Esophagus muscularis mucosa (tissue), 4 donors: ENCODE data around the gene PLCB3. TPM values are rescaled to one million over a fixed set of nuclear protein-coding genes. Genes with fewer than 3 reads are reported as not detected.
"Not testable (repeated sequence)": the region's sequence is repeated elsewhere in the genome, so short reads cannot be mapped to it uniquely, and the experiment has no call there.

Source experiments
- DNase-seq: peaks from one replicate; pipeline ENCODE4 v3.0.0-alpha.2; 2017; ENCODE audit errors: extremely low spot score
- H3K27ac ChIP-seq, 4 donors: fragments of 200-600 bp; sonication (generic); replicated peaks in 1 of 4; 1 replicate in 3 of 4; 2 replicates in 1 of 4; pipeline ENCODE4 v1.5.1; 2016 to 2019; ENCODE audit warnings: mild to moderate bottlenecking in 1 of 4
- H3K27me3 ChIP-seq, 4 donors: fragments of 200-600 bp; sonication (generic); one replicate each; pipeline versions ENCODE4 v1.5.1 to v1.6.0; 2016 to 2019
- H3K36me3 ChIP-seq, 4 donors: fragments of 200-600 bp; sonication (generic); one replicate each; pipeline ENCODE4 v1.5.1; 2016 to 2019
- H3K4me1 ChIP-seq, 4 donors: fragments of 200-600 bp; sonication (generic); one replicate each; pipeline ENCODE4 v1.5.1; 2016 to 2019
- H3K4me3 ChIP-seq, 4 donors: fragments of 200-600 bp; sonication (generic); 1 replicate in 2 of 4; 2 replicates in 2 of 4; pipeline ENCODE4 v1.5.1; 2016 to 2019; ENCODE audit warnings: mild to moderate bottlenecking in 4 of 4, moderate library complexity in 1 of 4
- H3K9me3 ChIP-seq, 4 donors: fragments of 200-600 bp; sonication (generic); 1 replicate in 3 of 4; 2 replicates in 1 of 4; pipeline ENCODE4 v1.5.1; 2016 to 2019
- CTCF ChIP-seq, 3 experiments: fragments of 200-600 bp in 2 of 3; fragments of 450-650 bp in 1 of 3; sonication (generic) in 2 of 3; IDR thresholded peaks; one replicate each; pipeline ENCODE4 v1.5.1; 2017 to 2019; ENCODE audit warnings: antibody characterized with exemption in 3 of 3, mild to moderate bottlenecking in 2 of 3, moderate library complexity in 1 of 3
- EP300 ChIP-seq: sonication (generic); formaldehyde crosslinking; IDR thresholded peaks from one replicate; pipeline ENCODE4 v1.6.1; 2017; ENCODE audit warnings: antibody characterized with exemption
- POLR2A ChIP-seq: fragments of 450-650 bp; IDR thresholded peaks from one replicate; pipeline ENCODE4 v1.6.1; 2017; ENCODE audit warnings: antibody characterized with exemption, moderate library complexity, mild to moderate bottlenecking, low read depth
- POLR2AphosphoS5 ChIP-seq, 2 donors: sonication (generic); formaldehyde crosslinking; IDR thresholded peaks; one replicate each; pipeline ENCODE4 v1.6.1; 2017; ENCODE audit warnings: antibody characterized with exemption in 2 of 2
- WGBS: methylation state at CpG from one replicate; pipeline ENCODE4 v1.1.5; 2018; 5-methylcytosine and 5-hydroxymethylcytosine counted together
- intact Hi-C: fragments of 100-400 bp; cut with DNase I; formaldehyde crosslinking; loops from one replicate; pipeline ENCODE4 v1.15.1; 2023
- total RNA-seq, 4 donors: library from RNA; depleted of rRNA; stranded (reverse); fragments of >200 nt; gene quantifications; one replicate each; pipeline versions ENCODE4 v1.1.0 to v1.2.1, GENCODE V29; 2016

The PLCB3 gene
- total RNA-seq, 4 donors from 2014 or later: 18.9 to 36.5 (median 25.3) TPM

- DNase-seq: no peak
- intact Hi-C loops: no loop called here
- TF ChIP-seq POLR2AphosphoS5 (IDR thresholded peaks at IDR 0.05) (no peak), EP300 (no peak), CTCF (IDR thresholded peaks at IDR 0.05) (no peak), POLR2A (no peak)
- peak overlapping the region; percentile 50 to 73 (median 66) for H3K27ac ChIP-seq
- WGBS: 49% methylated on average over 6 of the region's 18 CpGs
- peak overlapping the region in 1 of 4 donors; percentile 35 for H3K4me3 ChIP-seq
- H3K9me3 ChIP-seq: no peaks in the 10 kb centered on the region
- H3K4me1 ChIP-seq: peaks cover 16 to 45% (median 33%) of the 10 kb centered on the region in 4 donors
- H3K36me3 ChIP-seq: peaks cover 12 to 42% (median 34%) of the 10 kb centered on the region in 4 donors
- H3K27me3 ChIP-seq: no peaks in the 10 kb centered on the region
These were observed 62.3 kb downstream of the PLCB3 start for GRCh38 chr11:64313491-64314145.

GRCh38 chr11:64314146-64314804 is 62.9 kb downstream of the PLCB3 start:
- peaks cover 23 to 51% (median 39%) of the 10 kb centered on the region in 4 donors for H3K4me1 ChIP-seq
- H3K27ac ChIP-seq: peak overlapping the region; percentile 50 to 73 (median 66)
- DNase-seq: no peak
- H3K27me3 ChIP-seq: no peaks in the 10 kb centered on the region
- peak overlapping the region in 1 of 4 donors; percentile 35 for H3K4me3 ChIP-seq
- no peaks in the 10 kb centered on the region for H3K9me3 ChIP-seq
- peaks cover 12 to 37% (median 34%) of the 10 kb centered on the region in 4 donors for H3K36me3 ChIP-seq
- TF ChIP-seq POLR2AphosphoS5 (IDR thresholded peaks at IDR 0.05) (no peak), CTCF (IDR thresholded peaks at IDR 0.05) (no peak), EP300 (no peak), POLR2A (no peak)
- WGBS: 74% methylated on average over 9 of the region's 19 CpGs
- intact Hi-C loops: no loop called here

GRCh38 chr11:64314805-64315561 is 63.7 kb downstream of the PLCB3 start:
- DNase-seq: no peak
- TF ChIP-seq POLR2A: no peak
- no peak for TF ChIP-seq POLR2AphosphoS5 (IDR thresholded peaks at IDR 0.05)
- TF ChIP-seq EP300: no peak
- no peak for TF ChIP-seq CTCF (IDR thresholded peaks at IDR 0.05)
- H3K27ac ChIP-seq: peak overlapping the region in 1 of 4 donors; percentile 59
- H3K9me3 ChIP-seq: no peaks in the 10 kb centered on the region
- H3K36me3 ChIP-seq: peaks cover 12 to 40% (median 34%) of the 10 kb centered on the region in 4 donors
- no peaks in the 10 kb centered on the region for H3K27me3 ChIP-seq
- peaks cover 27 to 58% (median 42%) of the 10 kb centered on the region in 4 donors for H3K4me1 ChIP-seq
- WGBS: 93% methylated on average over 19 of the region's 24 CpGs
- no peak overlapping the region for H3K4me3 ChIP-seq
- intact Hi-C loops: no loop called here

- intact Hi-C loops, H3K27me3 ChIP-seq, DNase-seq, H3K9me3 ChIP-seq: not testable (repeated sequence)
- peak overlapping the region; percentile 94 to 99 (median 96) for H3K27ac ChIP-seq
- H3K4me1 ChIP-seq: peaks cover 27 to 59% (median 42%) of the 10 kb centered on the region in 4 donors
- H3K36me3 ChIP-seq: peaks cover 12 to 43% (median 40%) of the 10 kb centered on the region in 4 donors
- 63% methylated on average over 9 of the region's 25 CpGs for WGBS
- peak overlapping the region in 1 of 4 donors; percentile 84 for H3K4me3 ChIP-seq
These were observed 64.6 kb downstream of the PLCB3 start for GRCh38 chr11:64315667-64316526.
